HPDE6-E6E7 (cell line): ENCODE measurements around the gene WDFY3.
A peak's percentile ranks its signal among the peaks of the same experiment; 100 is the strongest.
"Not testable (repeated sequence)": the region's sequence is repeated elsewhere in the genome, so short reads cannot be mapped to it uniquely, and the experiment has no call there.

Source experiments
- DNase-seq: peaks from one replicate; pipeline ENCODE4 v3.0.0; 2011; ENCODE audit warnings: missing footprints; ENCODE audit errors: extremely low spot score

The WDFY3 gene

GRCh38 chr4:84857296-84857695 is 109.2 kb downstream of the WDFY3 start:
- DNase-seq: no peak

- DNase-seq: no peak
Measured at GRCh38 chr4:84856468-84857049, 109.9 kb downstream of the WDFY3 start.

- no peak for DNase-seq
Measured at GRCh38 chr4:84855774-84856173, 110.7 kb downstream of the WDFY3 start.

GRCh38 chr4:84852081-84852480 is 114.4 kb downstream of the WDFY3 start:
- DNase-seq: no peak

GRCh38 chr4:84849051-84849640 is 117.3 kb downstream of the WDFY3 start:
- DNase-seq: no peak

- DNase-seq: no peak
Measured at GRCh38 chr4:84848432-84848831, 118.1 kb downstream of the WDFY3 start.

- DNase-seq: no peak
Measured at GRCh38 chr4:84847978-84848377, 118.5 kb downstream of the WDFY3 start.

GRCh38 chr4:84846985-84847384 is 119.5 kb downstream of the WDFY3 start:
- DNase-seq: no peak

GRCh38 chr4:84841435-84841834 is 125.1 kb downstream of the WDFY3 start:
- no peak for DNase-seq

- DNase-seq: no peak
Measured at GRCh38 chr4:84837751-84838150, 128.7 kb downstream of the WDFY3 start.

GRCh38 chr4:84829633-84830032 is 136.9 kb downstream of the WDFY3 start:
- not testable (repeated sequence) for DNase-seq

- no peak for DNase-seq
Measured at GRCh38 chr4:84826681-84827080, 139.8 kb downstream of the WDFY3 start.

- no peak for DNase-seq
Measured at GRCh38 chr4:84825701-84826341, 140.7 kb downstream of the WDFY3 start.

GRCh38 chr4:84821064-84821463 is 145.4 kb downstream of the WDFY3 start:
- DNase-seq: no peak

- DNase-seq: peak; percentile 61
Measured at GRCh38 chr4:84814094-84814750, 152.3 kb downstream of the WDFY3 start.

GRCh38 chr4:84809946-84810345 is 156.5 kb downstream of the WDFY3 start:
- DNase-seq: no peak

GRCh38 chr4:84808332-84808731 is 158.2 kb downstream of the WDFY3 start:
- DNase-seq: no peak

- not testable (repeated sequence) for DNase-seq
Measured at GRCh38 chr4:84806541-84806940, 159.9 kb downstream of the WDFY3 start.

- no peak for DNase-seq
Measured at GRCh38 chr4:84804136-84804535, 162.4 kb downstream of the WDFY3 start.

- DNase-seq: no peak
Measured at GRCh38 chr4:84803720-84804119, 162.8 kb downstream of the WDFY3 start.

- DNase-seq: no peak
Measured at GRCh38 chr4:84803116-84803515, 163.4 kb downstream of the WDFY3 start.

GRCh38 chr4:84800256-84800655 is 166.2 kb downstream of the WDFY3 start:
- peak; percentile 33 for DNase-seq

- no peak for DNase-seq
Measured at GRCh38 chr4:84799318-84799717, 167.2 kb downstream of the WDFY3 start.
